HG03196 (cell line): Measurements from ENCODE around the gene PLCB2.

Experiments used
- ATAC-seq: cut with Tn5 transposase; IDR thresholded peaks from one replicate; pipeline ENCODE4 v1.9.1; 2021; ENCODE audit not compliant: unreplicated experiment

Gene PLCB2

GRCh38 chr15:40272485-40273056 lies 35.2 kb downstream of the PLCB2 start:
- ATAC-seq: no peak

GRCh38 chr15:40271685-40272484 lies 35.9 kb downstream of the PLCB2 start:
- no peak for ATAC-seq

- ATAC-seq: no peak
Measured at GRCh38 chr15:40270246-40270995, 37.3 kb downstream of the PLCB2 start.

GRCh38 chr15:40269604-40270003 lies 38.1 kb downstream of the PLCB2 start:
- ATAC-seq: no peak

GRCh38 chr15:40267670-40268069 lies 40.1 kb downstream of the PLCB2 start:
- ATAC-seq: no peak

GRCh38 chr15:40266828-40267304 lies 40.9 kb downstream of the PLCB2 start:
- ATAC-seq: no peak

GRCh38 chr15:40265875-40266274 lies 41.9 kb downstream of the PLCB2 start:
- no peak for ATAC-seq

- no peak for ATAC-seq
Measured at GRCh38 chr15:40265355-40265754, 42.4 kb downstream of the PLCB2 start.

GRCh38 chr15:40264321-40265153 lies 43.2 kb downstream of the PLCB2 start:
- no peak for ATAC-seq

- no peak for ATAC-seq
Measured at GRCh38 chr15:40263024-40263754, 44.5 kb downstream of the PLCB2 start.

- ATAC-seq: no peak
Measured at GRCh38 chr15:40259021-40259420, 48.7 kb downstream of the PLCB2 start.

GRCh38 chr15:40258544-40258943 lies 49.2 kb downstream of the PLCB2 start:
- no peak for ATAC-seq

GRCh38 chr15:40257656-40258450 lies 49.9 kb downstream of the PLCB2 start:
- no peak for ATAC-seq

- no peak for ATAC-seq
Measured at GRCh38 chr15:40256638-40257235, 51.0 kb downstream of the PLCB2 start.

- ATAC-seq: no peak
Measured at GRCh38 chr15:40255033-40255432, 52.7 kb downstream of the PLCB2 start.

- ATAC-seq: no peak
Measured at GRCh38 chr15:40254452-40254851, 53.3 kb downstream of the PLCB2 start.

- no peak for ATAC-seq
Measured at GRCh38 chr15:40253167-40253790, 54.5 kb downstream of the PLCB2 start.

GRCh38 chr15:40252438-40253166 lies 55.1 kb downstream of the PLCB2 start:
- no peak for ATAC-seq
